Fibroblast of the conjunctiva (primary cell): ENCODE results near the gene KHSRP.

ENCODE experiments used
- DNase-seq: peaks from one replicate; pipeline ENCODE4 v3.0.0-alpha.2; 2010; ENCODE audit warnings: low read depth

Gene KHSRP

GRCh38 chr19:6392221-6393073 is 32.2 kb downstream of the KHSRP start:
- DNase-seq, result no peak

GRCh38 chr19:6387372-6387771 is 37.2 kb downstream of the KHSRP start:
- DNase-seq, result no peak

GRCh38 chr19:6384381-6384780 is 40.2 kb downstream of the KHSRP start:
- DNase-seq, result no peak

GRCh38 chr19:6383188-6383587 is 41.4 kb downstream of the KHSRP start:
- no peak for DNase-seq

- no peak for DNase-seq
Measured at GRCh38 chr19:6381030-6381750, 43.4 kb downstream of the KHSRP start.

- no peak for DNase-seq
Measured at GRCh38 chr19:6379744-6380143, 44.9 kb downstream of the KHSRP start.

GRCh38 chr19:6378486-6378885 is 46.1 kb downstream of the KHSRP start:
- no peak for DNase-seq

GRCh38 chr19:6378041-6378440 is 46.6 kb downstream of the KHSRP start:
- DNase-seq, result peak; percentile 41

GRCh38 chr19:6376512-6377190 is 48.0 kb downstream of the KHSRP start:
- DNase-seq, result no peak

- no peak for DNase-seq
Measured at GRCh38 chr19:6375411-6376010, 49.1 kb downstream of the KHSRP start, which contains the start of gene PSPN. PSPN (minus strand) TSS chr19:6375933; CDS start chr19:6375849, 84 bp downstream.

- DNase-seq, result no peak
Measured at GRCh38 chr19:6374711-6375410, 49.8 kb downstream of the KHSRP start.

- no peak for DNase-seq
Measured at GRCh38 chr19:6374161-6374709, 50.4 kb downstream of the KHSRP start.

GRCh38 chr19:6373813-6374108 is 50.9 kb downstream of the KHSRP start:
- no peak for DNase-seq

GRCh38 chr19:6373096-6373812 is 51.4 kb downstream of the KHSRP start:
- peak; percentile 99 for DNase-seq

- DNase-seq, result peak; percentile 100
Measured at GRCh38 chr19:6372594-6373095, 52.0 kb downstream of the KHSRP start, which contains the start of gene ALKBH7. ALKBH7 (plus strand) TSS chr19:6372794; CDS start chr19:6372821, 27 bp downstream.

- no peak for DNase-seq
Measured at GRCh38 chr19:6364353-6364752, 60.3 kb downstream of the KHSRP start.
